Pancreas (tissue), 10 donors: ENCODE results near the gene SGSM1. TPM values are rescaled to one million over a fixed set of nuclear protein-coding genes. Genes with fewer than 3 reads are reported as not detected.

Experiments
- ATAC-seq, 4 donors: fragments of 200-7000 bp; cut with Tn5 transposase; one replicate each; pipeline versions ENCODE4 v1.8.0 to v1.9.1; 2020; ENCODE audit warnings: mild to moderate bottlenecking in 4 of 4, moderate library complexity in 4 of 4
- DNase-seq, 6 donors: peaks; one replicate each; pipeline ENCODE4 v3.0.0-alpha.2; 2020
- FAIRE-seq: peaks from 2 replicates; lab custom pipeline; 2012; peaks lifted over from hg19 to GRCh38; lab: Jason Lieb, UNC
- H3K27ac ChIP-seq, 4 donors: fragments of 200-600 bp; sonication (generic); 1 replicate in 3 of 4; 2 replicates in 1 of 4; pipeline versions ENCODE4 v1.5.0 to v1.8.0; 2020
- H3K27me3 ChIP-seq, 4 donors: fragments of 200-600 bp; one replicate each; pipeline ENCODE4 v1.8.0; 2021
- H3K36me3 ChIP-seq, 3 donors: fragments of 200-600 bp; sonication (generic) in 1 of 3; one replicate each; pipeline versions ENCODE4 v1.5.0 to v1.8.0; 2020 to 2021
- H3K4me1 ChIP-seq, 3 donors: fragments of 200-600 bp; one replicate each; pipeline ENCODE4 v1.8.0; 2021
- H3K4me3 ChIP-seq, 4 donors: fragments of 200-600 bp; sonication (generic) in 2 of 4; one replicate each; pipeline versions ENCODE4 v1.5.0 to v1.8.0; 2020 to 2021
- H3K9me3 ChIP-seq, 4 donors: fragments of 200-600 bp; one replicate each; pipeline ENCODE4 v1.8.0; 2021
- CTCF ChIP-seq, 4 donors: fragments of 200-600 bp; sonication (generic) in 3 of 4; IDR thresholded peaks; one replicate each; pipeline versions ENCODE4 v1.5.0 to v1.8.0; 2021; ENCODE audit warnings: antibody characterized with exemption in 4 of 4
- WGBS, 2 donors: extraction: QIAGEN DNeasy Blood & Tissue Kit; methylation state at CpG; one replicate each; pipeline ENCODE4 v1.1.7; 2013; 5-methylcytosine and 5-hydroxymethylcytosine counted together
- intact Hi-C, 3 donors: fragments of 100-400 bp; cut with DNase I; formaldehyde crosslinking; loops; one replicate each; pipeline versions ENCODE4 v1.11.1 to v1.14.2; 2022
- polyA plus RNA-seq, 2 donors: library from polyadenylated mRNA; stranded (reverse); fragments of 200-250 nt; gene quantifications; one replicate each; pipeline ENCODE4 v1.2.3, GENCODE V29; 2013
- total RNA-seq, 6 donors: library from RNA; stranded (reverse); fragmentation: NEBNext Ultra II Directional in 4 of 6; extraction: Animal tissue kit (Norgen Biotek cat#: 25700) in 4 of 6; gene quantifications; one replicate each; pipeline versions ENCODE4 v1.2.1 to v1.2.4, GENCODE V29; 2021 to 2023
- donor health status: healthy with polysubstance abuse.
- donor health status: DM: no; HTN: no; CAD: no; lungs with moderate emphysema.
- donor health status: DM: no; HTN: no; CAD: no.
- donor health status: control.
- donor health status: control.
- donor health status: Bipolar disorder and iron deficiency.
- donor health status: DM: yes; HTN: yes; CAD: no.
- donor health status: DM: no; HTN: no; CAD: no.
- donor health status: DM: no; HTN: no; CAD: no.
- donor health status: DM: yes; HTN: yes; CAD: no.

The SGSM1 gene
- total and polyA plus RNA-seq, 8 donors = 1.6 to 5.1 (median 2.5) TPM

GRCh38 chr22:24827296-24827695 is 21.3 kb downstream of the SGSM1 start:
- Histone ChIP-seq H3K4me3 (no peak overlapping the region), H3K4me1 (peaks cover 0 to 14% (median 11%) of the 10 kb centered on the region in 3 donors), H3K27me3 (no peaks in the 10 kb centered on the region), H3K9me3 (no peaks in the 10 kb centered on the region), H3K27ac (peak overlapping the region in 3 of 4 donors; percentile 33 to 56 (median 36)), H3K36me3 (no peaks in the 10 kb centered on the region)
- intact Hi-C loops = no loop called here
- ATAC-seq = peak; percentile 91 to 96 (median 94)
- DNase-seq = peak; percentile 77 to 91 (median 80)
- WGBS, 2 donors = 14 to 18% methylated on average over 8 to 9 of the region's 9 CpGs
- TF ChIP-seq CTCF (IDR thresholded peaks at IDR 0.05) = no peak
- no peak for FAIRE-seq

- H3K4me1 ChIP-seq = peaks cover 0 to 11% (median 8%) of the 10 kb centered on the region in 3 donors
- 86 to 88% methylated on average over 7 of the region's 7 CpGs for WGBS, 2 donors
- H3K27me3 ChIP-seq = no peaks in the 10 kb centered on the region
- no peaks in the 10 kb centered on the region for H3K36me3 ChIP-seq
- no peak overlapping the region for H3K4me3 ChIP-seq
- no peak for ATAC-seq
- intact Hi-C loops = no loop called here
- no peaks in the 10 kb centered on the region for H3K9me3 ChIP-seq
- H3K27ac ChIP-seq = no peak overlapping the region
- peak in 1 of 6 donors; percentile 17 for DNase-seq
- no peak for FAIRE-seq
- TF ChIP-seq CTCF (IDR thresholded peaks at IDR 0.05) = no peak
Observed at GRCh38 chr22:24830205-24830979, 24.4 kb downstream of the SGSM1 start.

GRCh38 chr22:24831687-24832086 is 25.7 kb downstream of the SGSM1 start:
- Histone ChIP-seq H3K36me3 (no peaks in the 10 kb centered on the region), H3K27me3 (no peaks in the 10 kb centered on the region), H3K4me3 (no peak overlapping the region), H3K27ac (no peak overlapping the region), H3K4me1 (peaks cover 0 to 10% (median 7%) of the 10 kb centered on the region in 3 donors), H3K9me3 (no peaks in the 10 kb centered on the region)
- intact Hi-C loops = no loop called here
- ATAC-seq (no peak), FAIRE-seq (no peak), DNase-seq (peak in 1 of 6 donors; percentile 30)
- TF ChIP-seq CTCF (IDR thresholded peaks at IDR 0.05) = no peak
- 84 to 86% methylated on average over 10 of the region's 10 CpGs for WGBS, 2 donors

GRCh38 chr22:24833881-24834495 is 28.0 kb downstream of the SGSM1 start:
- intact Hi-C loops = no loop called here
- Histone ChIP-seq H3K4me1 (no peaks in the 10 kb centered on the region), H3K27me3 (no peaks in the 10 kb centered on the region), H3K27ac (no peak overlapping the region), H3K36me3 (no peaks in the 10 kb centered on the region), H3K4me3 (no peak overlapping the region), H3K9me3 (no peaks in the 10 kb centered on the region)
- DNase-seq (no peak), FAIRE-seq (no peak), ATAC-seq (no peak)
- WGBS, 2 donors = 91 to 96% methylated on average over 8 of the region's 8 CpGs
- TF ChIP-seq CTCF (IDR thresholded peaks at IDR 0.05) = no peak
